Ishikawa (cell line): ENCODE measurements around the gene EEA1.
A peak's percentile ranks its signal among the peaks of the same experiment; 100 is the strongest.

Source experiments
- CEBPB ChIP-seq: IDR thresholded peaks from 2 replicates; pipeline ENCODE4 v1.6.1; 2012
- CREB1 ChIP-seq: IDR thresholded peaks from 2 replicates; pipeline ENCODE4 v1.6.1; 2012; ENCODE audit warnings: low read depth
- EGR1 ChIP-seq: IDR thresholded peaks from 2 replicates; pipeline ENCODE4 v1.6.1; 2012
- EP300 ChIP-seq: IDR thresholded peaks from 2 replicates; pipeline ENCODE4 v1.6.1; 2012; ENCODE audit warnings: borderline replicate concordance
- FOXM1 ChIP-seq: IDR thresholded peaks from 2 replicates; pipeline ENCODE4 v1.6.1; 2012; ENCODE audit warnings: low read depth, borderline replicate concordance
- NFIC ChIP-seq: IDR thresholded peaks from 2 replicates; pipeline ENCODE4 v1.6.1; 2012
- RAD21 ChIP-seq: IDR thresholded peaks from 2 replicates; pipeline ENCODE4 v1.6.1; 2012; ENCODE audit warnings: low read depth
- REST ChIP-seq: IDR thresholded peaks from 2 replicates; pipeline ENCODE4 v1.6.1; 2012; ENCODE audit warnings: low read depth, mild to moderate bottlenecking
- TAF1 ChIP-seq: IDR thresholded peaks from 2 replicates; pipeline ENCODE4 v1.6.1; 2012; ENCODE audit warnings: low read depth, mild to moderate bottlenecking
- TCF12 ChIP-seq: IDR thresholded peaks from 2 replicates; pipeline ENCODE4 v1.6.1; 2012; ENCODE audit warnings: low read depth
- TEAD4 ChIP-seq: IDR thresholded peaks from 2 replicates; pipeline ENCODE4 v1.6.1; 2012
- USF1 ChIP-seq: IDR thresholded peaks from 2 replicates; pipeline ENCODE4 v1.6.1; 2012
- YY1 ChIP-seq: IDR thresholded peaks from 2 replicates; pipeline ENCODE4 v1.6.1; 2012; ENCODE audit warnings: low read depth
- ZBTB7A ChIP-seq: IDR thresholded peaks from 2 replicates; pipeline ENCODE4 v1.6.1; 2012; ENCODE audit warnings: low read depth
- TF ChIP-seq, protein P1 (sequence below): IDR thresholded peaks from 2 replicates; pipeline ENCODE4 v1.6.1; 2012

Gene EEA1

DNA sequence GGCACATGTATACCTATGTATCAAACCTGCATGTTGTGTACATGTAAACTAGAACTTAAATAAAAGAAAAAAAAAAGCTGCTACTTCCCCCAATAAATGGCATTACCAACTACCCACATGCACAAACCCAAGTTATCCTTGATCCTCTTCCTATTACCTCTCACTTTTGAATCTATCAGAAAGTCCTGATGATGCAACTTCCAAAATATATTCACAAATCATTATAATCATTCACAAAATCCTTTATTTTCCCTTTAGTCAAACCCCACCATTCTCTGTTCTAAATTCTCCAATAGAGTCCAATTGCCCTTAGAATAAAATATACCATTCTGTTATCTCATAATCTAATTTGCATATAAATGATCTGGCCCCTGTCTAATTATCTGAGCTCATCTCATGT, 134.3 kb downstream of the EEA1 start:
- TF ChIP-seq EGR1: no peak
- TF ChIP-seq TAF1: no peak
- TF ChIP-seq FOXM1: no peak
- TF ChIP-seq NFIC: no peak
- no peak for TF ChIP-seq TEAD4
- no peak for TF ChIP-seq CEBPB
- TF ChIP-seq YY1: no peak
- no peak for TF ChIP-seq USF1
- TF ChIP-seq EP300: no peak
- no peak for TF ChIP-seq REST
- TF ChIP-seq, protein P1, sequence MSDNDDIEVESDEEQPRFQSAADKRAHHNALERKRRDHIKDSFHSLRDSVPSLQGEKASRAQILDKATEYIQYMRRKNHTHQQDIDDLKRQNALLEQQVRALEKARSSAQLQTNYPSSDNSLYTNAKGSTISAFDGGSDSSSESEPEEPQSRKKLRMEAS: no peak
- TF ChIP-seq RAD21: no peak
- no peak for TF ChIP-seq CREB1
- TF ChIP-seq ZBTB7A: no peak
- no peak for TF ChIP-seq TCF12

DNA sequence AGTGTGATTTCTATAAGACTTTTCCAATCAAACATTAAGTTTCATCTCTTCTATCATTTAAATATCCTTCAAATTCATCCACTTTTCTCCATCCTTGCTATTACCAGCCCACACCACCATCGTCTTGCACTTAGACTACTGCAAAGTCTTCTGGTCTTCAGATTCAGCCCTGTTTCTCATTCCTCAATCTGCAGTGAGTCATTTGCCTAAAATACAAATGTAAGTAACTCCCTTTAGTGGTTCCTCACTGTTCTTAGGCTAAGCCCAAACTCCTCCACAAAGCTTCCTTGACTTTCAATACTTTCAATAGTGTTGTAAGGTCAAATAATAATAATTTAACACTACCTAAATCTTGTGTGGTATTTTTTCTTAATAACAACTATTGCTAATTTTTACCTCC, 143.1 kb downstream of the EEA1 start:
- TF ChIP-seq TCF12: no peak
- no peak for TF ChIP-seq RAD21
- TF ChIP-seq NFIC: no peak
- TF ChIP-seq, protein P1: no peak
- no peak for TF ChIP-seq ZBTB7A
- TF ChIP-seq CREB1: no peak

- TF ChIP-seq NFIC (no peak), ZBTB7A (no peak), REST (no peak), FOXM1 (no peak), TCF12 (no peak), TAF1 (no peak), CEBPB (no peak), EGR1 (no peak), CREB1 (no peak), EP300 (no peak)
- TF ChIP-seq, protein P1: no peak
Measured at GRCh38 chr12:92785563-92785950, 143.5 kb downstream of the EEA1 start.

GRCh38 chr12:92784797-92785562, 144.1 kb downstream of the EEA1 start:
- TF ChIP-seq RAD21 (peak; percentile 75), NFIC (no peak)

DNA sequence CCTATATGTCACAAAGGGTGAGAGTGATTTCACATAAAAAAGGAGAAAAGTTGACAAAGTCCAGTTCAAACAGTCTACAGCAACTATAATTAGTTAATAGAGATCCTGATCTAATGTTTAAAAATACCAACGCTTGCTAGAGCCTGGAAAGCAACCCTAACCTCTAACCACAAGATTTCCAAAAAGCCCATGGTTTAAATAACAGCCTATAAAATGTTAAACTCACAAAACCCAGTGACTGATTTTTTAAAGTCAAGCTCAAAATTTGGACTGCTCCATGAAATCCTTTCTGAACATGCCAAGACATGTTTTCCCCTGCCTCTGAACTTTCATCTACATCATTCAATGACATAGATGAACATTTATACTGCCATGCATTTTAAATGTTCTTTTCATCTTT, 144.7 kb downstream of the EEA1 start:
- TF ChIP-seq CREB1 (no peak), TAF1 (no peak), CEBPB (no peak), EGR1 (no peak)

- TF ChIP-seq TEAD4 (no peak), USF1 (no peak), REST (no peak), CEBPB (peak; percentile 25; the same call in 1 of the 2 replicates), TAF1 (no peak), TCF12 (no peak), ZBTB7A (no peak)
Measured at GRCh38 chr12:92779902-92780301, 149.2 kb downstream of the EEA1 start.
